T follicular helper cell (primary cell): Measurements from ENCODE around the gene GTF3C1.

Experiments used
- DNase-seq: peaks from one replicate; pipeline ENCODE4 v3.0.0-alpha.2; 2020; ENCODE audit warnings: low read depth

The GTF3C1 gene

GRCh38 chr16:27428026-27428785 lies 121.5 kb downstream of the GTF3C1 start:
- no peak for DNase-seq

- DNase-seq: no peak
These were observed 122.2 kb downstream of the GTF3C1 start for GRCh38 chr16:27427538-27427937.

- peak; percentile 69 for DNase-seq
These were observed 123.0 kb downstream of the GTF3C1 start for GRCh38 chr16:27426423-27427408.

GRCh38 chr16:27425961-27426360 lies 123.8 kb downstream of the GTF3C1 start:
- no peak for DNase-seq

- no peak for DNase-seq
These were observed 124.8 kb downstream of the GTF3C1 start for GRCh38 chr16:27424772-27425498.

GRCh38 chr16:27421961-27422740 lies 127.6 kb downstream of the GTF3C1 start:
- no peak for DNase-seq

- no peak for DNase-seq
These were observed 132.6 kb downstream of the GTF3C1 start for GRCh38 chr16:27417047-27417671.

GRCh38 chr16:27414788-27415431 lies 134.8 kb downstream of the GTF3C1 start:
- no peak for DNase-seq

- no peak for DNase-seq
These were observed 135.8 kb downstream of the GTF3C1 start for GRCh38 chr16:27413956-27414355.

GRCh38 chr16:27410761-27411160 lies 139.0 kb downstream of the GTF3C1 start:
- DNase-seq: no peak
